ENCODE results near the gene ABCA7.

Gene ABCA7

DNA sequence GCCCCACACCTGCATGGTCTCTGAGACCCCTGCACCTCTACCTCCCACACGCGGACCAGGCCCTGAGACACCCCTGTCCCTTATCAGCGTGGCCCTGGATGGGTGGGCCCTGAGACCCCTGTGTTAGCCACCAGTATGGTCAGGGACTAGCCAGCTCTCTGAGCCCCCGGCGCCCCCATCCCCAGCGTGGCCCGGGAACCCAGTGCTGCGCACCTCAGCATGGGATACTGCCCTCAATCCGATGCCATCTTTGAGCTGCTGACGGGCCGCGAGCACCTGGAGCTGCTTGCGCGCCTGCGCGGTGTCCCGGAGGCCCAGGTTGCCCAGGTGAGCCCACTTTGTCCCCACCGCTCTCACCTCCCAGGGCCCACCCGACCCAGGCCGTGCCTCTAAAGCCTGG, 22.1 kb downstream of the ABCA7 start:
- no peak for FAIRE-seq

DNA sequence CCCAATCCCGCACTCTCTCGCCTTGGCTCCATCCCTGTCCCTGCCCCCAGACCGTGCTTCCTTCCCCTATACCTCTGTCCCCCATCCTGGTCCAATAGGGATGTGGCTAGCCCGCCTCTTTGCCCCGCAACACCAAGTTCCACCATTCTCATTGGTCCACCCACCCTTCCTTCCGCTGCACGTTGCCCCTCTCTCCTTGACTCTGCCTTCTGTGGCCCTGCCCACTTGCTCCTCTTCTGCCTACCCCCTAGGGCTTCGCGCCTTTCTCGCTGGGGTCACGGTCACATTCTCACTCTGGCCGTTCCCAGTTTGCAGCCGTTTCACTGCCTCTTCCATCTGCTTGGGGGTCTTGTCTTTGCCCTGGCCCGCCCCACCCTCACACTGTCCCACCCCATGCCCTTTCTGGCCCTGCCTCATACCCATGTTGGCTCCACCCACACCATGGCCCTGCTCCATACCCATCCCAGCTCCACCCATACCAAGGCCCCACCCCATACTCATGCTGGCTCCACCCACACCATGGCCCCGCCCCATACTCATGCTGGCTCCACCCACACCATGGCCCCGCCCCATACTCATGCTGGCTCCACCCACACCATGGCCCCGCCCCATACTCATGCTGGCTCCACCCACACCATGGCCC, 22.6 kb downstream of the ABCA7 start:
- no peak for FAIRE-seq

DNA sequence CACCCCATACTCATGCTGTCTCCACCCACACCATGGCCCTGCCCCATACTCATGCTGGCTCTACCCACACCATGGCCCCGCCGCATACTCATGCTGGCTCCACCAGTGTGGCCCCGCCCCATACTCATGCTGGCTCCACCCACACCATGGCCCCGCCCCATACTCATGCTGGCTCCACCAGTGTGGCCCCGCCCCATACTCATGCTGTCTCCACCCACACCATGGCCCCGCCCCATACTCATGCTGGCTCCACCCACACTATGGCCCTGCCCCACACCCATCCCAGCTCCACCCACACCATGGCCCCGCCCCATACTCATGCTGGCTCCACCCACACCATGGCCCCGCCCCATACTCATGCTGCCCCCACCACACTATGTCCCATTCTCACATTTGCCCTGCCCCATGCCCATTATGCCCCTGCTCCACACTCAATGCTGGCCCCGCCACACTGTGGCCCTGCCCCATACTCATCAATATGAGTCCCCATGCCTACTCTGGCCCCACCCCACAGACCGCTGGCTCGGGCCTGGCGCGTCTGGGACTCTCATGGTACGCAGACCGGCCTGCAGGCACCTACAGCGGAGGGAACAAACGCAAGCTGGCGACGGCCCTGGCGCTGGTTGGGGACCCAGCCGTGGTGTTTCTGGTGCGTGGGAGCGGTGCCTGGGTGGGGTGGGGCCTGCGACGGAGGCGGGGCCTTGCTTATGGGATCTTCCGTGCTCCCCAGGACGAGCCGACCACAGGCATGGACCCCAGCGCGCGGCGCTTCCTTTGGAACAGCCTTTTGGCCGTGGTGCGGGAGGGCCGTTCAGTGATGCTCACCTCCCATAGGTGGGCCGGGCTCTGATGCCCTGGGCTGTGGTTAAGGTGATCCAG, 23.4 kb downstream of the ABCA7 start:
- FAIRE-seq: no peak

DNA sequence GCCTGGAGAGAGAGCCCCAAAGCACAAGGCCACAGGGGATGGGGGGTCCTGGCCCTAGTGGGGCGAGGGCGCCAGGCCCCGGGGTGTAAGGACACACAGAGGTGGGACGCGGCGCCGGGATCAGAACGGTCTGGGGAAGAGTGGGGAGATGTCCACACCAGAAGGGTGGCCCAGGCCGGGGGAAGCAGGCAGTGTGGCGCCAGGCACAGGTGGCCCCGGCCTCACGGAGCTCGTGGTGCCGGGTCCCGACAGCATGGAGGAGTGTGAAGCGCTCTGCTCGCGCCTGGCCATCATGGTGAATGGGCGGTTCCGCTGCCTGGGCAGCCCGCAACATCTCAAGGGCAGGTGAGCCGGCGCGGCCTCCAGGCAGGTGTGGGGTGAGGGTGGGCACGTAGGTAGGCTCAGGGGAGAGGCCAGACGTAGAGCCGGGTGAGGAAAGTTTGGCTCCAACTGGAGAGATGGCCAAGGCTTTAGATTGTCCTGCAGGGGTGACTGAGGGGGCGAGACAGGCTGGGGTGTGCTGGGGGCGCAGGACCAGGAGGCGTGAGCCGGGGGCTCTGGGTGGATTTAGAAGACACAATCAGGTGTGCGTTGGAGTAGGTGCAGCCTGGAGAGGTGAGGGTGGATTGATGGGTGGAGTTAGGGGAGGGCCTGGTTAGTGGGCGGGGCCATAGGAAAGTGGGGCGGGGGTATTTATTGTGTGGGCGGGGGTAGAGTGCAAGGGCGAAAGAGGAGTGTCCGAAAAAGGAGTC, 24.2 kb downstream of the ABCA7 start:
- FAIRE-seq: no peak

DNA sequence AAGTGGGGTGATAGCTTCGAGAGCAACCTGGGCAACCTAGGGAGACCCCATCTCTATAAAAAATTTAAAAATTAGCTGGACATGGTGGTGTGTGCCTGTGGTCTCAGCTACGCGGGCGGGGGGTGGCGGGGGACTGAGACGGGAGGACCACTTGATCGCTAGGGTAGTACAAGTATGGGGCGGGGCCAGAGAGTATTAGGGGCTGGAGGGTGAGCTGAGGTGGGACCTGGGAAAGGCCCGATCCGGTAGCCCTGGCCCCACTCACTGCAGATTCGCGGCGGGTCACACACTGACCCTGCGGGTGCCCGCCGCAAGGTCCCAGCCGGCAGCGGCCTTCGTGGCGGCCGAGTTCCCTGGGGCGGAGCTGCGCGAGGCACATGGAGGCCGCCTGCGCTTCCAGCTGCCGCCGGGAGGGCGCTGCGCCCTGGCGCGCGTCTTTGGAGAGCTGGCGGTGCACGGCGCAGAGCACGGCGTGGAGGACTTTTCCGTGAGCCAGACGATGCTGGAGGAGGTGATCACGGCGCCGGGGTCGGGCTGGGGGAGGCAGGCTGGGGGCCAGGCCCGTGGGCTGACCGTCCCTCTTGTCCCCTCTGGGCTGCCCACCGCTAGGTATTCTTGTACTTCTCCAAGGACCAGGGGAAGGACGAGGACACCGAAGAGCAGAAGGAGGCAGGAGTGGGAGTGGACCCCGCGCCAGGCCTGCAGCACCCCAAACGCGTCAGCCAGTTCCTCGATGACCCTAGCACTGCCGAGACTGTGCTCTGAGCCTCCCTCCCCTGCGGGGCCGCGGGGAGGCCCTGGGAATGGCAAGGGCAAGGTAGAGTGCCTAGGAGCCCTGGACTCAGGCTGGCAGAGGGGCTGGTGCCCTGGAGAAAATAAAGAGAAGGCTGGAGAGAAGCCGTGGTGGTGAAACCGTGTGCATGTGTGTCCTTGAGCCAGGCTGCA, 25.0 kb downstream of the ABCA7 start:
- FAIRE-seq: no peak

DNA sequence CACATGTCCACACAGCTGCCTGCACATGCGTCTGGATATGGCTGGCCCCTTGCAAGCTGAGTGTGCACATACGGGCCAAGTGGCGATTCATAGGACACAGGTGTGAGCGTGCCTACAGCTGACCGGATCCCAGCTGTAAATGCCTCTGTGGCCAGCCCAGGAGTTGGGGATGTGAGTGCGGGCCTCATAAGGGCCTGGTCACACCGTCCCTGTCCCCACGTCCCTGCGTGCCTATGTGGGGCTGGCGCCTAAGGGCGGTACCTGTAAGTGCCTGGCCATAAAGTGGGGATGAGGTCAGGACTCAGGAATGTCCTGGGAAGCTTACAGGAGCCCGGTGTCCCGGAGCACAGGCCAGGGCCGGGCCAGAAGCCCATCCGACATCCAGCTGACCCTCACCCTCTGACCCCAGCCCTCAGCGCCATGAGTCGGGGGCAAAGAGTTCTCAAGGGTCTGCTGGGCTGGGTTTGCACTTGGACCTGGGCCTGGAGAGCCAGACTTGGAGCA, 25.8 kb downstream of the ABCA7 start:
- no peak for FAIRE-seq

DNA sequence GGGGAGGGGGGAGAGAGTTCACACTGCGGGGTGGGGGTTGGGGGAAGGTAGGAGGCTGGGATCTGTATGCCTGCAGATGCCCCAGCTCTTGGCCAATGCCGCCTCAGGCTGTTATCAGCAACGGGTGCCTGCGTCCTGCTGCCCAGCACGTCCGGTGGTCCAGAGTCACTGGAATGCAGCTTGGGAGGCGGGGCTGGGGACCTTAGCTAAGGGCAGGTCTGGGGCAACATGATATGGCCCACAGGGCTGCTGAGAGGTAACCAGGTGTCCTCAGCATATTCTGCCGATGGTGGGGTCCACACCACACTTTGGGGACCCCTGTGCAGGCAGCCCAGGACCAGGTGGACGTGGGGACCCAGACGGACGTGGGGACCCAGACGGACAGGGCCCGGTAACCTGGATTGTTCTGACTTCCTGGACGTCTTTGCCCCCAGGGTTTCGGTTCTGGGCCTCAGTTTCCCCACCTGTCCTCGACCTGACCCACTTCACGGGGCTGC, 26.4 kb downstream of the ABCA7 start:
- no peak for FAIRE-seq

DNA sequence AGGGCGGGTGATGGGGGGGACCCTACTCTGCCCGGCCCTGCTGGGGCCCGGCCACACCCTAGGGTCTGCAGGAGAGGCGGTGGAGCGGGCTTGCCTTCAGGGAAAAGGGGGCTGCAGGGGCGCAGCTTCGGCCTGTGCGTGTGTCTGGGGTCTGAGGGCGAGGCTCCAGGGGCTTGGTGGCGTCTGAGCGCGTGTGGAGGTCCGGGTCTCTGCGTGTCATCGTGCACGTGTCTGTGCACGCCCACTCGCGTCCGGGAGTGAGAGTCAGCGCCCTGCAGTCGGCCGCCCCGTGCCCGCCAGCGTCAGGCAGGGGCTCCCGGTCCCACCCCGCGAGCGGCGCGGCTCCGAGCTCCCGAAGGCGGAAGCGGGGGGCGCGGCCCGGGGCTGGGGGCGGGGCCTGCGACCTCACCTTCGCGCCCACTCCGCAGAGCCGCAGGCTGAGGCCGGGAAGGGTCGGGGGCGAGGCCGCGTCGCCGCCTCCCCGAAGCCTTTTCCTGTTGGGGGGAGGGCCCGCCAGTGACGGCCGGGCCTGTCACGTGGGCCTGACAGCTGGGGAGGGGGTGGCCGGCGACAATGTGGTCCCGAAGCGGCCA, 26.9 kb downstream of the ABCA7 start, which contains the start of gene ARHGAP45:
ARHGAP45 (plus strand) TSS at position 420 of the 593 bp plus-strand sequence. CDS start 239 bp downstream, outside the sequence.
- FAIRE-seq: no peak

DNA sequence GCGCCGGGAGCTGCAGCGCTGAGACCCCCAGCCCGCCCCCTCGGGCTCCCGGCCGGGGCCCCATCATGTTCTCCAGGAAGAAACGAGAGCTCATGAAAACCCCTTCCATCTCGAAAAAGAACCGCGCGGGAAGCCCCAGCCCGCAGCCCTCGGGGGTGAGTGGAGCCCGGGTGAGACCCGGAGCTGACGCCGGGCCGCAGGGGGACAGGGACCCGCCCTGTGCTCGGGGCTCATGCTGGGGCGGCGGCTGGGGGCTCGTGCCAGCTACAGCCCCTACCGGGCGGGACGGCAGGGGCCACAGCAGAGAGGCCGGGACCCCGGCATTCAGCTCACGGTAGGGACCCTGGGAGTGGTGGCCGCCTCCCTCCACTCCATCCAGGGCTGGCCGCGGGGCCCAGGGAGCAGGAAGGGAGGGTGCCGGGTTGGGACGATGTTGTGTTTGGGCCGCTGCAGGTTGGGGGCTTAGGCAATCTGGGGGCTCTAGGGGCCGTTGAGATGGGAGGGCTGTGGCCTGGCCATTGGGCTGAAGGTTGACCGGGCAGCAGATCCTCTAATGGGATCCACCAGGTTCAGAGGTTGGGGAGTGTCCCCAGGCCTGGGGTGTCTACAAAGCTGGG, 27.5 kb downstream of the ABCA7 start:
- no peak for FAIRE-seq

DNA sequence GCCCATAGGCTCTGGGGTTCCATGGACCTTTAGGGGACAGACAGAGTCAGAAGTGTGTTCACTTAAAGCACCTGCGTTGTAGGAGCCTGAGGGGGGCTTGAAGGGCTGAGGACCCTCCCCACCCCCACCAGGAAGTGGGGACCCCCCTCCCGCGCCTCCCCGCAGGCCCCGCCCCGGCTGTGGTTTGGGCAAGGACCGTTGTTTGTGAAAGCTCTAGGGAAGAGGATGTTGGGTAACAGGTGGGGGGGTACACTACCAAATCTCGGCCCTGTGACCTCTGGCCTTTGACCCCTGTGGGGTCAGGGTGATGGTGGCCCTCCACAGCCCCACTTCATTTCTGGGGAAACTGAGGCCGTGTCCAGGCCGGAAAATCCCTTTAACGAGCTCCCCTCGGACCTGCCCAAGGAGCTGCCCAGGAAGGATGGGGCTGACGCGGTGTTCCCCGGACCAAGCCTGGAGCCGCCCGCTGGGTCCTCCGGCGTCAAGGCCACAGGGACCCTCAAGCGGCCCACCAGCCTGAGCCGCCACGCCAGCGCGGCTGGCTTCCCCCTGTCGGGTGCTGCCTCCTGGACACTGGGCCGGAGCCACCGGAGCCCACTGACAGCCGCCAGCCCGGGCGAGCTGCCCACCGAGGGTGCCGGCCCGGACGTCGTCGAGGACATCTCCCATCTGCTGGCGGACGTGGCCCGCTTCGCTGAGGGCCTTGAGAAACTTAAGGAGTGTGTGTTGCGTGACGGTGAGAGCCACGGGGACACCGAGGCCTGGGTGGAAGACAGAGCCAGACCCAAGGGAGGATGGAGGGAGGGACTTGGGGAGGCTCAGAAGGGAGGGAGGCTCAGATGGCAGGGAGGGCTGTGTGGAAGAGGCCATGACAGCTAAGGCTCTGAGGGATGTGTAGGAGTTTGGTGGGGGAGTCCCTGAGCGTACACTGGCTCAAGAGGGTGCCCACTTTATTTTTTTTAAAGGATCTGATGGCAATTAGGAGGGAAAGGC, 28.4 kb downstream of the ABCA7 start:
- FAIRE-seq: no peak

DNA sequence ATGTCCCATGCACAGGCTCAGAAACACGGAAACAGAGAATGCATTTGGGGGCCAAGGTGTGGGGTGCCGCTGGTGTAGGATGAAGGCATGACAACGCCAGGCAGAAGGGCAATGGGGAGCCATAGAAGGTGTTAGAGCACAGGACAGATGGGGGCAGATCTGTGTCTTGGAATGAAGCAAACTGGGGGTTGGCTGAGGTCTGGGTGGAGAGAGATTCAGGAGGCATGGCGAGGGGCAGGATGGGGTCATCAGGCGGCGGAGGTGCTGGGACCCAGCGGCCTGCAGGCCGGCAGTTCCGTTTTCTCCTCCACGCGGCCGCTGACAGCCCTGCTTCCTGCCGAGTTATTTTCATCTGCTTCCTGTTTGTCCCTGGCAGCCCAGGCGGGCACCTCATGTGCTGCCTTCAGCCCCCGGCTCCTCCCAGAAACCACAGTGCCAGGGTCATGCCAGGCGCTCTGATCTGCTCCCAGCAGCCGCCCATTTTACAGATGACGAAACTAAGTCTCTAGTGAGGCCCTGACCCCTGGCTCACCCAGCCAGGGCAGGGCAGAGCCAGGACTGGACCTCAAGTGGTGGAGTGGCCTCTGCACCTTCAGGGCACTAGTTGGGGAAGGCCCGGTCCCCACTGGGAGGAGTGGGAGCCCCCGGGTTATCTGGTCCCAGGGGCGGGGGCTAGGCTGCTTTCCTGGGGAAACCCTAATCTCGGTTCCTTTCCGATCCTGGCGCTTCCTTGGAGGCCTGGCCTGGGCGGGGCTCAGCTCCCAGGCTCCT, 29.3 kb downstream of the ABCA7 start:
- no peak for FAIRE-seq

DNA sequence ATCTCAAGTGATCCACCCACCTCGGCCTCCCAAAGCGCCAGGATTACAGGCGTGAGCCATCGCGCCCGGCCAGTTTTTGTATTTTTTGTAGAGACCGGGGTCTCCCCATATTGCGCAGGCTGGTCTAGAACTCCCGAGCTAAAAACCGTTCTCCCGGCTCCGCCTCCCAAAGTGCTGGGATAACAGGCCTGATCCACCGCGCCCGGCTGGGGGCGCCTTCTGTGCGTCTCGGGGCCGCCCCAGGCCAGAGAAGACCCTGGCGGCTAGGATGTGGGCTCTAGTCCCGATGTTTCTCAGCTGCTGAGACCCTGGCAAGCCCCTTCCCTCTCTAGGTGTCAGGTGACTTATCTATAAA, 30.6 kb downstream of the ABCA7 start:
- no peak for FAIRE-seq

DNA sequence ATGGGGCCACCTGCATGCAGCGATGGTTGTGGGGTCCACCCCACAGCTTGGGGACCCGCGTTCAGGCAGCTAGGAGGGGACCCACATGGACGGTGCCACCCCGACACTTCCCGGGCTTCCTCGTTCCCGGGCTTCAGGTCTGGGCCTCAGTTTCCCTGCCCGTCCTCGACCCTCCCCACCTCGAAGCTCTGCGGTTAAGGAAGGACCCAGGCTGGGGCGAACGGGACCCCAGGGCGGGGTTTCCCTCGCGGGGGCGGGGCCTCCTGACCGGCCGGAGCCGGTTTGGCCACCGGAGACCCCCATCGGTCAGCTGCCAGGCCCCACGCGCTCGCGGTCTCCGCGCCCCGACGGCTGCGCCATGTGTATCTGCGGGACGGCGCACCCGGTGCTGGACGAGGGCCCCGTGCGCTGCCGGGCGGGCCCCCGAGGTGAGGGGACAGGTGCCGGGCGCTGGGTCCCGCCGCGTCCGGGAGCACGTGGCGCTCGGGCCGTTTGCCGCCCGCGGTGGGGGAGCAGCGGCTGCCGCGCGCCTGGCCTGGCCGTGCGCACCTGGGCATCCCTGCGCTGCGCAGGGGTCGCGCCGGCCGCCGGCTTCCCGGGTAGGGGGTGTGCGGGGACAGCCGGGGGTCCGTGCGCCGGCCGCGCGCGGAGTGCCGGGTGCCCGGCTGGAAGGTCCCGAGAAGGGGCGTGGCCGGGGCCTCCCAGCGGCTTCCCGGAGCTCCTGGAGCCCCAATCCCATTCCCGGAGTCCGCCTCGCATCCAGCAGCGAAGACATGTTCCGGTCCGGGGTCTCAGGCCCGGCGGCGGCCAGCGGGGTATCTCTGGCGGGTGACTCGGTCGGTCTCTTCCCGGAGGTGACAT, 31.3 kb downstream of the ABCA7 start:
- FAIRE-seq: no peak

DNA sequence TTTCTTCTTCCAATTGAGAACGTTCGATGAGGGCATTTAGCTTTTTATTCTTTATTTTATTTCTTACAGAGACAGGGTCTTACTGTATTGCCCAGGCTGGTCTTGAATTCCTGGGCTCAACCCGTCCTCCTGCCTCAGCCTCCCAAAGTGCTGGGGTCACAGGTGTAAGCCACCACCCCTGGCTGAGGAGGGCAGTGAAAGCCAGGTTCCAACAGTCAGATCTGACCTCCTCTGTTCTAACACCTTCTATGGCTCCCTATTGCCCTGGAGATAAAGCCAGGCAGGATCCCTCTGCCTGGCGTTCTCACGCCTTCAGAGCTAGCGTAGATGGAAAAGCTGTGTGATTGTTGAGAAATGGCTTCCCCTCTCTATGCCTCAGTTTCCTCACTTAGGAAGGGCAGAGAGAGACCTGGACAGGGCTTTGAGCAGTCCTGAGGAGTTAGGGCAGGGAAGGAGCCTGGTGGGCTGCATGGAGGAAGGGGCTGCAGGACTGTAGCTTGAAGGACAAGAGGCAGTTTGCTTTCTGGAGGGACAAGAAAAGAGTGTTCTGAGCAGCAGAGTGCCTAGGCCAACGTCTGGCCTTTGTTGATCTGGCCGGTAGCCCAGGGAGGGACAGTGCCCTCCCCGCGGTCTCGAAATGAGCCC, 32.6 kb downstream of the ABCA7 start:
- no peak for FAIRE-seq

DNA sequence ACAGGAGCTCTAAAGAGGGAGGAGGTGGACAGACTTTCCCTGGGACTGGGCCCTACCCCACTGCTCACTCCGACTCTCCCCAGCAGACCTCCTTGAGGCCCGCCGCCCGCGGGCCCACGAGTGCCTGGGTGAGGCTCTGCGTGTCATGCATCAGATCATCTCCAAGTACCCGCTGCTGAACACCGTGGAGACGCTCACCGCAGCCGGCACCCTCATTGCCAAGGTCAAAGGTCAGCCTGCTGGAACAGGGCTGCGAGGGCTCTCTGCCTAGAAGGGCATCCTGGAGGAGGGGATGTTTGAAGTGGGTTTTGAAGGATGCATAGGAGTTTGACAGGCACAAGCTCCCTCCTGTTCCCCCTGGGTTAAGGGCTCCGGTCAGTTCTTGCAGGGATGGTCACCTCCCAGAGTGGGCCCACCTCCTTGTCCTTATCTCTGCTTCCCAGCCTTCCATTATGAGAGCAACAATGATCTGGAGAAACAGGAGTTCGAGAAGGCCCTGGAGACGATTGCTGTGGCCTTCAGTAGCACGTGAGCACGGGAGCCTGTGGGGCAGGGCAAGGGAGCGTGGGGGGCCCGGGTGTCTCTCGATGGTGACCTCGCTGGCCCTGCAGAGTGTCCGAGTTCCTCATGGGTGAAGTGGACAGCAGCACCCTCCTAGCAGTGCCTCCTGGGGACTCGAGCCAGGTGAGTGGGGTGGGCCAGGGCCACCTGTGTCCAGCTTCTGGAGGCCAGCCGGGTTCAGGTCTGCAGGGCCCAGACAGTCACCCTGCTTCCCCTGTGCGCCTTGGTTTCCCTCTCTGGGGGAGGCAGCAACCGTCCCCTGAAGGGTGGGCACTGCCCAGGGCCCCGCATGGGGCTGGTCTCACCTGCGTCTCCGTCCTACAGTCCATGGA, 33.4 kb downstream of the ABCA7 start:
- FAIRE-seq: no peak

DNA sequence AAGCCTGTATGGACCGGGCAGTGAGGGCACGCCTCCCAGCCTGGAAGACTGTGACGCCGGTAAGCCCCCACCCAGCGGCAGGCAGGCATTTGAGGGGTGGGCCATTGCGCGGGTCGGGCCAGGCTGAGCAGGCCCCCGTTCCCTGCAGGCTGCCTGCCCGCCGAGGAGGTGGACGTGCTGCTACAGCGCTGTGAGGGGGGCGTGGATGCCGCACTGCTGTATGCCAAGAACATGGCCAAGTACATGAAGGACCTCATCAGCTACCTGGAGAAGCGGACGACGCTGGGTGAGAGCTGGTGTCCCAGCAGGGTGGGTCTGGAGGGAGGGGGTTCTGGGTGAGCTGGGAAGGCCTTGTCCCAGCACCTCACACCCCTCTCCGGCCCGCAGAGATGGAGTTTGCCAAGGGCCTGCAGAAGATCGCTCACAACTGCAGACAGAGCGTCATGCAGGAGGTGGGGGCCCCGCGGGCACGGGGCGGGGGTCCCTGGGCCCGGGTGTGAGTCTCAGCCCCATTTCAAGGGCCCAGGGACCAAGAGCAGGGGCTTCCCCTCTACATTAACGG, 34.1 kb downstream of the ABCA7 start:
- no peak for FAIRE-seq
